NCI-H2171 treated with DMSO at 0.1 percent for 48 hours (cell line): ENCODE results near the gene LTBP3.
"Not testable (repeated sequence)": the region's sequence is repeated elsewhere in the genome, so short reads cannot be mapped to it uniquely, and the experiment has no call there.

ENCODE experiments used
- DNase-seq: peaks from one replicate; lab custom pipeline; 2025; lab: John Stamatoyannopoulos, UW

The LTBP3 gene

GRCh38 chr11:65535102-65535501 lies 23.1 kb downstream of the LTBP3 start:
- DNase-seq: no peak

GRCh38 chr11:65532388-65533064 lies 25.6 kb downstream of the LTBP3 start:
- no peak for DNase-seq

GRCh38 chr11:65530157-65530496 lies 28.0 kb downstream of the LTBP3 start:
- DNase-seq: no peak

GRCh38 chr11:65529475-65530156 lies 28.5 kb downstream of the LTBP3 start:
- no peak for DNase-seq

GRCh38 chr11:65528819-65529350 lies 29.3 kb downstream of the LTBP3 start:
- no peak for DNase-seq

- DNase-seq: no peak
Observed at GRCh38 chr11:65526744-65527143, 31.4 kb downstream of the LTBP3 start.

- DNase-seq: no peak
Observed at GRCh38 chr11:65525546-65526480, 32.3 kb downstream of the LTBP3 start.

GRCh38 chr11:65524741-65525545 lies 33.2 kb downstream of the LTBP3 start, which contains the start of gene SCYL1:
TSS of gene SCYL1 (plus strand) at chr11:65525083. CDS start at chr11:65525154, 71 bp downstream.
- DNase-seq: peak; percentile 54

- no peak for DNase-seq
Observed at GRCh38 chr11:65524014-65524740, 34.0 kb downstream of the LTBP3 start.

GRCh38 chr11:65523631-65523968 lies 34.6 kb downstream of the LTBP3 start:
- DNase-seq: not testable (repeated sequence)

GRCh38 chr11:65522718-65523630 lies 35.2 kb downstream of the LTBP3 start:
- not testable (repeated sequence) for DNase-seq

- DNase-seq: not testable (repeated sequence)
Observed at GRCh38 chr11:65521777-65522521, 36.2 kb downstream of the LTBP3 start.

GRCh38 chr11:65518941-65519549 lies 39.1 kb downstream of the LTBP3 start:
- DNase-seq: not testable (repeated sequence)

GRCh38 chr11:65516135-65516968 lies 41.8 kb downstream of the LTBP3 start:
- peak; percentile 10 for DNase-seq

GRCh38 chr11:65512311-65512710 lies 45.8 kb downstream of the LTBP3 start:
- DNase-seq: not testable (repeated sequence)

GRCh38 chr11:65506772-65507505 lies 51.2 kb downstream of the LTBP3 start:
- peak; percentile 90 for DNase-seq

GRCh38 chr11:65506290-65506771 lies 51.8 kb downstream of the LTBP3 start:
- peak; percentile 58 for DNase-seq
